Cerebellar cortex (tissue), 1 donor: ENCODE measurements around the gene RBM14.
"Not testable (repeated sequence)": the region's sequence is repeated elsewhere in the genome, so short reads cannot be mapped to it uniquely, and the experiment has no call there.

ENCODE experiments used
- DNase-seq: peaks from one replicate; pipeline ENCODE4 v3.0.0-alpha.2; 2015; ENCODE audit warnings: low spot score

The RBM14 gene

DNA sequence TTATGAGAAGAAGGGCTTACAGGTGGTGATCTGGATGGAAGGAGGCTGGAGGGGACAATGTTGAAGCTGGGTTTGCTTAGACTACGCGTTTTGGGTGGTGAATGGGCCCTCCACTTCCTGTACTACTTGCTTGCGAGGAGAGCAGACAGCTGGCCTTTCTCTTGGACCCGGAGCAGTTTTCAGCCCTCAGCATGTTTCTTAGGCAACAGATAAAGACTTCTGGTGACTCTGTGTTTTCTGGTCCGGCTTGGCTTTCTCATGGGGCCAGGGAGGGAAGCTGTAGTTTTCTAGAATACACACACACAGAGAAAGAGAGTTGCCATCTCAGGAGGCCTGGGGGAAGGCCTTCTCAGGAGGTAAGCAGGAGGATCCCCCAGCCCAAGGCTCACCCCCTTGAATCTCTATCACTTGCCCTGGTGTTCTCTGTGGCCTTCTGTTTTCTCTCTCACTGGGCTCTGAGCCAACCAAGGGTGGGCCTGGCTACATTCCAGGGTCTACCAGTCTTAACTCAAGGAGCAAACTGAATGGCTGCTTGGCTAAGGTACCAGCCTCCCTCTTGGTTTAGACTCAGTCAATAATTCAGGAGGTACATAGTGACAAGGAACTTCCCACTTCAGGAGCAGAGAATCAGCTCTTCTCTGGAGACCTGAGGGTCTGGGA, 21.1 kb upstream of the RBM14 start:
- no peak for DNase-seq

DNA sequence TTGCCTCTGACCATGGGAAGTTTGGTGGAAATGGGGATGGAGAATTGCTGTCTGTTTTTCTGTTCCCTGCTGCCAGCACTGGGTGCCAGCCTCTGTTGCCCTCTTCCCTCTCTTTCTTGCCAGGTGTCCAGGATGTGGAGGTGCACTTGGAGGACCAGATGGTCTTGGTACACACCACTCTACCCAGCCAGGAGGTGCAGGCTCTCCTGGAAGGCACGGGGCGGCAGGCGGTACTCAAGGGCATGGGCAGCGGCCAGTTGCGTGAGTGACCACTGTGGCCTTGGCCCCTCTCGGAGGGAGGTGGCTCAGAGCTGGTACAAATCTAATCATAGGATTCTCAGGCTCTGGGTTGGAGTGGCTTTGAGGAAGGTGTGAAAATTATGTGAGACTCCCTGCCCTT, 17.4 kb upstream of the RBM14 start:
- DNase-seq = peak; percentile 53

DNA sequence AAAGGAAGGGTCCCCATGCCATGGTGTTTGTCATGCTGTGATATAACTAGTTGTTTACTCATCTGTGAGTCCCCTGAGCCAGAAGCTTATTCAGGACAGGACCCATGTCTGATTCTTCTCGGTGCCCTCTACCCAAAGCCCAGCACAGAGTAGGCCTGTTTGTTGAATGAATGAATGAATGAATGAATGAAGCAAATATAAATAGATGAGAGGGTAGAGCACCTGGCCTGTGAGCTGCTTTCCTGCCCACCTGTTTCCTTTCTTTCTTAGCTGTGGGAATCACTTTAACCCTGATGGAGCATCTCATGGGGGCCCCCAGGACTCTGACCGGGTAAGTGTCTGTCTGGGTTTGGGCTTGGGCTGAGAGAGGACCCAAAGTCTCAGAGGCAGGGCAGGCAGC, 16.2 kb upstream of the RBM14 start:
- no peak for DNase-seq

DNA sequence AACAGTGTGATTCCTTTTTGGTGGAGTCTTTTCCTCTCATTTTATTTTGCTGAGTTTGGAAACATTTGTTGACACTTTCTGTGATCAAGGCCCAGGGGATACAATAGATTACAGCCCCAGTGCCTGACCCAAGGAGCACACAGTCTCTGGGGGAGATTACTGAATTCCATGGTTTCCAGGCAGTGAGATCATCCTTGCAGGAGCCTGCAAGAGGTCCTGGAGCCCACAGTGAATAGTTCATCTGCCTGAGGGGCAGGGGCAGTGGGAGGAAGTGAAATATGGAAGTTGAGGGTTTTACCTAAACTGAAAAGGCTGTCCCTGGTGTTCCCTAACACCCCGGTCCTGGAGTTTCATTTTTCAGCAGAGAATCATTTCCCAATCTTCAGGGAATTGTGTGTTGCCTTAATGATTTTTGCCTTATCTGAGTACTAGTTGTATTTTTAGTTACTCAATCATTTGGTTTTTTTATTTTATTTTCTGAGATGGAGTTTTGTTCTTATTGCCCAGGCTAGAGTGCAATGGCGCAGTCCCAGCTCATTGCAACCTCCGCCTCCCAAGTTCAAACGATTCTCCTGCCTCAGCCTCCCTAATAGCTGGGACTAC, 15.7 kb upstream of the RBM14 start:
- no peak for DNase-seq

DNA sequence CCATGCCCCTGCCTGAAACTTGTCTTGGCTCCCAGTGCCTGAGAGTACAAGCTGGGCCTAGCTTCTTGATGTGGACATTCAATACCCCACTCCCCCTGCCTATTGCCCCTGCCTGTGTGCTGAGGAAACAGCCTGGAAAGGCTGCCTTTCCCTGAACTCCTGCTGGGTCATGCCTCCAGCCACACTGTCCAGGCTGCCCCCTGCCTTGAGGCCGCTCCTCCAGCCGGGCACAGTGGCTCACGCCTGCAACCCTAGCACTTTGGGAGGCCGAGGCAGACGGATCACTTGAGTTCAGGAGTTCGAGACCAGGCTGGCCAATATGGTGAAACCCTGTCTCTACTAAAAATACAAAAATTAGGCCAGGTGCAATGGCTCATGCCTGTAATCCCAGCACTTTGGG, 13.4 kb upstream of the RBM14 start:
- DNase-seq = no peak

DNA sequence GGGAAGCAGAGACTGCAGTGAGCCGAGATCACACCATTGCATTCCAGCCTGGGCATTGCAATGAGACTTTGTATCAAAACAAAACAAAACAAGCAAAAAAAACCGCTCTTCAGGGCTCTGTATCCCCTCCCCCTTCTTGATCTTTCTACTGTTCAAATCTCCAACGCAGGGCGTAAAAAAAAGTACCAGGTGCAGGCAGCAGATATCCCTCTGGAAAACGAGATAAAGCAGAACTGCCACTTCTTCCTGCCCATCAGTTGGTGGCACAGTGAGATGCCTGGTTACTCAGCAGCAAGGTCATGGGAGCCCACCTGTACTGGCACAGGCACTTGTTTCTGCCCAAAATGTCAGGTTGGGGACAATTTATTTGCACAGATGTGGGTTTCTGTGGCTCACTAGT, 12.3 kb upstream of the RBM14 start:
- DNase-seq = no peak

DNA sequence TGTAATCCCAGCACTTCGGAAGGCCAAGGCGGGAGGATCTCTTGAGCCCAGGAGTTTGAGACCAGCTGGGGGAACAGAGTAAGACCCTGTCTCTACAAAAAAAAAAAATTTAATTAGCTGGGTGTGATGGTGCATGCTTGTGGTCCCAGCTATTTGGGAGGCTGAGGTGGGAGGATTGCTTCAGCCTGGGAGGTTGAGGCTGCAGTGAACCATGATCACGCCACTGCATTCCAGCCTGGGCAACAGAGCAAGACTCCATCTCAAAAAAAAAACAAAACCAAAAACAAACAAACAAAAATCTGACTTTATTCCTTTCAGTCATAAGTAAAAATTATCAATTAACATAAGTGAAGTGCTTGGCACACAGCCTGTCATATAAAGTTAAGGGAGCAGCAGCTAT, 9.8 kb upstream of the RBM14 start:
- DNase-seq = not testable (repeated sequence)

DNA sequence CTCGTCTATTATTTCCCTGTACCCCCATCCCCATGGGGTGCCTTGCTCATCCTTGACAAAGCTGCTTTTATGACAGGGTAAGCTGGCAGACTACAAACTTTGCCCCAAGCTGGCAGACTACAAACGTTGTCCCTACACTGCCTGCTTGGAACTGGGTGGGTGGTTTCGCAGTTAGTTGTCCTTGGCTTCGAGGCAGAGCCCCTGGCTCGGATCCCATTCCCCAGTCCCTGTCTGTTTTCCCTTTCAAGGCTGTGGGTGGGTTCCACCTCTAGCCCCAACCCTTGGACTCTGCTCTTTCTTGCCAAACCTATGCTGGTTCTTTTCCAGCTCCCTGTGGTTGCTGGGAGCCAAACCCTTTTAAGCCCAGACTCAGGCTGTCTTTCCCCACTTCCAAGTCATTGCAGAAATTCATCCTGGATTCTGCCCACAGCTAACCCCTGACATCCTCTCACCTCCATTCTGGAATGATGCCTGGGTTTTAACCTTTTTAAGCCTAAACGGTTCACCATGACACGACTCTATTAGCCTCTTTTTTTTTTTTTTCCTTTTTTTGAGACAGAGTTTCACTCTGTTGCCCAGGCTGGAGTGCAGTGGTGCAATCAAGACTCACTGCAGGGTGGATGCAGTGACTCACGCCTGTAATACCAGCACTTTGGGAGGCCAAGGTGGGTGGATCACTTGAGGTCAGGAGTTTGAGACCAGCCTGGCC, 9.2 kb upstream of the RBM14 start:
- DNase-seq = peak; percentile 60

DNA sequence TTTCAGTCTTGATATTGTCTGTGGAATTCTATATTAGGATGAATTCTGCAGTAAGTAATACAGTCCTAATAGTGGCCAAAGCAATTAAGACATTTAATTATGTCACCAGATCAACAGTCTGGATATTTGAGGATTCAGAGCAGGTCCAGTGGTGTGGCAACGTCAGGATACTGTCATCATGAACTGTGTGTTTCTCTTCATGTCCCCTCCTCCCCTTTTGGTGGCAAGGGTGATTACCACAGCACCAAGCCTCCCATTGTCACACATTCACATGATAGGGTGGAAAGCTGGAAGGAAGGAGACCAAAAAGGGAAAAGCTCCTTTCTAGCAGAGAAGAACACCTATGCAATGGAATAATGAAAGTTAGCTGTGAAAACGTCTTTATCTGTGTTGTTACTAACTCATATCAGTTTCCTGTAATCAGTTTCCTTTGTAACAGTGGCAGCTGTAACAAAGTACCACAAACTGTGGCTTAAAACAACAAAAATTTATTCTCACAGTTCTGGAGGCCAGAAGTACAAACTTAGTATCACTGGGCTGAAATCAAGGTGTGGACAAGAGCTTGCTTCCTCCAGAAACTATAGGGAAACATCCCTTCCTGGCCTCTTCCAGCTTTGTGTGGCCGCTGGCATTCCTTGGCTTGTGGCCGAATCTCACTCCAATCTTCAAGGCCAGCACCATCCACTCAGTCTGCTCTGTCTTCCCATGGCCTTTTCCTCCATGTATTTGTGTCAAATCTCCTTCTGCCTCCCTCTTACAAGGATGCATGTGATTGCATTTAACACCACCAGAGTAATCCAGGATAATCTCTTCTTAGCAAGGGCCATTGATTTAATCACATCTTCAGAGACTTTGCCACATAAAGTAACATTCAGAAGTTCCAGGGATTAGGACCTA, 6.5 kb upstream of the RBM14 start:
- DNase-seq = no peak

DNA sequence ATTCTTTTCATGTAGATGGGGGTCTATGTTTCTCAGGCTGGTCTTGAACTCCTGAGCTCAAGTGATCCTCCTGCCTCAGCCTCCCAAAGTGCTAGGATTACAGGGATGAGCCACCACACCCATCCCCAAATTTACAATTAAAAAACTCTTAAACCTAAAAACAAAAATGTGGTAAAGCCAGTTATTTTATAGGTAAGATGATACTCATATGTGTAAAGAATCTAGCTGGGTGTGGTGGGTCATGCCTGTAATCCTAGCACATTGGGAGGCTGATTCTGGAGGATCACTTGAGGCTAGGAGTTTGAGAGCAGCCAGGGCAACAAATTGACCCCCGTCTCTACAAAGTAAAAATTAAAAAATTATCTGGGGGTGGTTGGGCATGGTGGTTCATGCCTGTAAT, 4.0 kb upstream of the RBM14 start:
- no peak for DNase-seq

DNA sequence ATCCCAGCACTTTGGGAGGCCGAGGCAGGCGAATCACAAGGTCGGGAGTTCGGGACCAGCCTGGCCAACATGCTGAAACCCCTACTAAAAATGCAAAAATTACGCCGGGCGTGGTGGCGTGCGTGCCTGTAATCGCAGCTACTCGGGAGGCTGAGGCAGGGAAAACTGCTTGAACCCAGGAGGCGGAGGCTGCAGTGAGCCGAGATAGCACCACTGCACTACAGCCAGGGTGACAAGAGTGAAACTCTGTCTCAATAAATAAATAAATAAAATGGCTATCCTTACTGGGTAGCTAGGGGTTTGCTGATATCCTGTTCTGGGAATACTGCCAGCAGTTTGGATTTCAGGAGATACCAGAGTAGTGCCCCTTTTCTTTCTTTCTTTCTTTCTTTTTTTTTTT, 2.4 kb upstream of the RBM14 start:
- DNase-seq = no peak

DNA sequence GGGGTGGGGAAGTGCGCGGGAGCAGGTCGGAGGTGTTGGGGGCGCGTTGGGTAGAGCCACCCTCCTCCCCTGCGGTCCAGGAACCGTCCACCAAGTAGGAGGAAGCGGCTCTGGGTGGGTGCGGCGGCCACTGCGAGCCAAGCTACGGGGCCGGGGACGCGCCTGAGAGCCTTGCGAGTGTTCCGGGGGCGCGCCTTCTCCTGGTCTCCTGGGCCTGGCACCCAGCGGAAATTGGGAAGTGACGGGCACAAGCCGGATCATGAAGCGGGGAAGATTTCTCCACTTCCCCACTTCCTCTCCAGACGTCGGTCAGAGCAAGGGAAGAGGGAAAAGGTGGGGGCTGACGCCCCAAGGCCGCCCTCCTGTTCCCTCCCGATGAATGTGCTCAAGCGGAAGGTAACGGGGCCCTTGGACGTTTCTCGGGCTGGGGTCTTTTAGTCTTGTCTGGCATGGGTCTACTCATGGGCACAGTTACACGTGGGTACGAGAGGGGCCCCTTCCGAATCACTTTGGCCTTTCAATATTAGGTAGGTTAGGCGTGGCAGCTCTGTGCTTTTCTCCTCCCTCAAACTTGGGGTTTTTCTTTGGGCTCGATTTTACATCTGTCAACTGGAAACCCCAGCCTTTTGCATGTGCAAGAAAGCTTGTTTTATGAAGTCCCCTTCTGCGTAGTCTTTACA, 865 bp downstream of the RBM14 start:
- no peak for DNase-seq

DNA sequence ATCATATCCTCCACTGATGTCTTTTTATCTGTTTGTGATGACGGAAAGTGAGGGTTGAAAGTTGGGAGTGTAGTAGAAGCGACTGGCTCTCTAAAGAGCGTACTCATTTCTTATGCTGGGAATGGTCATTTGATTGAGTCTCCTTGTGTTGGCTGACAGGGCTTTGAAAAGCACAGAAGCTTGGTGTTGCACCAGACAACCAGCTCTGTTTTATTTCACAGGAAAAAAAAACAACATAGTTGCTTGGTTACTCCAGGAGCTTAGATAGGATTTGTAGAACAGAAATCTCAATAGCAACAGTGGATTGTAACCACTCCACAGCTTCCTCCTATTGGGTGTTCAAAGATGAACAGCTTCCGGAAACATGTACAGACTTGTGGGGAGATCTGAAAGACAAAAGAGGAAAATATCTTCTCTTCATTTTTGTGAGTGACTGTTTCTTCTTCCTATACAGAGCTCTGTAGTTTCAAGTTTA, 2.7 kb downstream of the RBM14 start:
- no peak for DNase-seq

DNA sequence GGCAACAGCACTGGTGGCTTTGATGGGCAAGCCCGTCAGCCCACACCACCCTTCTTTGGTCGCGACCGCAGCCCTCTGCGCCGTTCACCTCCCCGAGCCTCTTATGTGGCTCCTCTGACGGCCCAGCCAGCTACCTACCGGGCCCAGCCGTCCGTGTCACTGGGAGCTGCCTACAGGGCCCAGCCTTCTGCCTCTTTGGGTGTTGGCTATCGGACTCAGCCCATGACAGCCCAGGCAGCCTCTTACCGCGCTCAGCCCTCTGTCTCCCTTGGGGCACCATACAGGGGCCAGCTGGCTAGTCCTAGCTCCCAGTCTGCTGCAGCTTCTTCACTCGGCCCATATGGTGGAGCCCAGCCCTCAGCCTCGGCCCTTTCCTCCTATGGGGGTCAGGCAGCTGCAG, 8.0 kb downstream of the RBM14 start:
- no peak for DNase-seq

DNA sequence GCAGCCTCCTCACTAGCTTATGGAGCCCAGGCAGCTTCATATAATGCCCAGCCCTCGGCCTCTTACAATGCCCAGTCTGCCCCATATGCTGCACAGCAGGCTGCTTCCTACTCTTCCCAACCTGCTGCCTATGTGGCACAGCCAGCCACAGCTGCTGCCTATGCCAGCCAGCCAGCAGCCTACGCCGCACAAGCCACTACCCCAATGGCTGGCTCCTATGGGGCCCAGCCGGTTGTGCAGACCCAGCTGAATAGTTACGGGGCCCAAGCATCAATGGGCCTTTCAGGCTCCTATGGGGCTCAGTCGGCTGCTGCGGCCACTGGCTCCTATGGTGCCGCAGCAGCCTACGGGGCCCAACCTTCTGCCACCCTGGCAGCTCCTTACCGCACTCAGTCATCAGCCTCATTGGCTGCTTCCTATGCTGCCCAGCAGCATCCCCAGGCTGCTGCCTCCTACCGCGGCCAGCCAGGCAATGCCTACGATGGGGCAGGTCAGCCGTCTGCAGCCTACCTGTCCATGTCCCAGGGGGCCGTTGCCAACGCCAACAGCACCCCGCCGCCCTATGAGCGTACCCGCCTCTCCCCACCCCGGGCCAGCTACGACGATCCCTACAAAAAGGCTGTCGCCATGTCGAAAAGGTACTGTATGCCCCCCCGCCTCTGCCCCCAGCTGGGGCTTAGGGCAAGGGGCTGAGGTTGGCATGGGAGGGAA, 8.8 kb downstream of the RBM14 start:
- peak; percentile 76 for DNase-seq

DNA sequence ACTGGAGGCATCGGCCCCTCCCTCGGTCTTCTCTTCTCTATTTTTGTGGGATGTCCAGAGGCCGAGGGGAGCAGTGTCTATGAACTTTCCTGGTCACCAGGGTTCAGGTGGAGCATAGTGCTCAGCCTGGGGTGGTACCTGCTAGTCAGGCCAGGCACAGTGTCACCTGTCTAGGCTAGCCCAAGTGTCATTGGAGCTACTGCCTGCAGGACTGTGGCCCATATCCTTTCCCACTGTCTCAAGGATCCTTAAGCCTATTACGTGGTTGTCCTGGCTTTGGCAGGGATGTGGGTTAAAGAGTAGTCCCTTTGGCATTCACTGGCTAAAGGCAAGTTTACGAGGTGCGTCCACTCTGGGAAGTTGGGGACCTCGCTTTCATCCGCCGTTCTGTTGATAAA, 9.3 kb downstream of the RBM14 start:
- no peak for DNase-seq

DNA sequence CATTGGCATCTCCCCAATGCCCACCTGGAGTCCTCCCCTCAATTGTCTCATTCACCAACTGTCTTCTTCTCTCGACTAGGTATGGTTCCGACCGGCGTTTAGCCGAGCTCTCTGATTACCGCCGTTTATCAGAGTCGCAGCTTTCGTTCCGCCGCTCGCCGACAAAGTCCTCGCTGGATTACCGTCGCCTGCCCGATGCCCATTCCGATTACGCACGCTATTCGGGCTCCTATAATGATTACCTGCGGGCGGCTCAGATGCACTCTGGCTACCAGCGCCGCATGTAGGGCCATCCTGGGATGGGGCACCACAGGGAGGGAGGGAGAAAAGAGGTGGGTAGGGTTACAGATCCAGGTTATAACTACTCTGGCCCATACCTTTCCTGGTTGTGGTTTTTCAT, 10.0 kb downstream of the RBM14 start:
- no peak for DNase-seq

DNA sequence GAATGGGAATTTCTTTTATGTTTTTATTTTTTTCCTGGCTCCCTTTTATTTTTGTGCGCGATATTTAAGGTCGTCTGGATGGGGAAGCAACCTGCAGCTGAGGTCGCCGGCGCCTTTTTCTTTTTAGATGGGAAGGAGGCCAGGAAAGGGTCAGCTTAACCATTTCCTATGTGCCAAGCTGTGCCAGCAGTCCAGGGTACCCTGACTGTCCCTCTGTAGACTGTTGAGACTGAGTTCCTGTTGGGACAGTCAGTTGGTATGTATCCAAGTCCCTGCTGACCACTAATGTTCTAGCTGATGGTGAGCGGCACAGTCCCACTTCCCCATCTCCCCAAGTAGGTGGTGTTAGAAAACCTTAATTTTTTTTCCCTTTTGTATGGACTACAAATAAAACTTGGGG, 10.5 kb downstream of the RBM14 start:
- no peak for DNase-seq

DNA sequence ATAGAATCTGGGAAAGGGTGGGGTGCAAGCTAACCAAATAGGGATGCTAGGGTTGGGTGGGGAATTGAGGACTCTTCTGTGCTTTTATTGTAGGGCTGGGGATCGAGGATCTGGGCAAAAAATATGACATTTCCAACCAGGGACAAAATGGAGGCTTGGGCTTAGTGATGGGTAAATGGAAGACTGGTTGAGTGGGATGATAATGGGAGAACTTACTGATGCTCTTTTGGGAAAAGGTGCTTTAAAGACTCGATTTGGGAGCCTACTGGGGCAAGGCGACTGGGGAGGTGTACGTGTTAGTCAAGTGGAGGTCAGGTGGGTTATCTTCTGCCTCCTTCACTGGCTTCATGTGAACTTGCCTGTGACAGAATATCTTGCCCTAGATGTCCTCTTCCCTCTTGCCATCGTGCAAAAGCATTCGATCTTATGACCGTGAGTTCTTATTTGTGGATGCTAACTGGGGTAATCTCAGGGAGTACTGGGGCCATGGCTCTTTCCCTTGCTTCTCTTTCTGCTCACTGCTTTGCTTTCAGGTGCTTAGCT, 11.7 kb downstream of the RBM14 start:
- DNase-seq = no peak

DNA sequence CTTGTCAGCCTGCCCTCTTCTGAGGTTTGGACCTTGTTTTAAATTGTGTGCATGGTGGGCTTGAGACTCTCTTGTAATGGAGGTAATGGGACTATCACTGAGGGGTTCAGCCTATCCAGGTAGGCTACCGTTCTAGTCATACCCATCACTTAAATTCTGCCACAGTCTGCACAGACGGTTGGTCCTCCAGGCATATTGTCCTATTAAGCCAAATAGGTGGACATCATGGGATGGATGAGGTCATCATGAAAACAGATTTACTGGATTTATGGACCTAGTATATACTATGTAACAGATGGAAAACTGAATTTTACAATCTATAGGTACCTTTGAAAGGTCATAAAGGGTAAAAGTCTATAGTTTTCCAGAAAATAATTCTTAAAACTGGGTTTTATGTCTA, 12.9 kb downstream of the RBM14 start:
- no peak for DNase-seq

DNA sequence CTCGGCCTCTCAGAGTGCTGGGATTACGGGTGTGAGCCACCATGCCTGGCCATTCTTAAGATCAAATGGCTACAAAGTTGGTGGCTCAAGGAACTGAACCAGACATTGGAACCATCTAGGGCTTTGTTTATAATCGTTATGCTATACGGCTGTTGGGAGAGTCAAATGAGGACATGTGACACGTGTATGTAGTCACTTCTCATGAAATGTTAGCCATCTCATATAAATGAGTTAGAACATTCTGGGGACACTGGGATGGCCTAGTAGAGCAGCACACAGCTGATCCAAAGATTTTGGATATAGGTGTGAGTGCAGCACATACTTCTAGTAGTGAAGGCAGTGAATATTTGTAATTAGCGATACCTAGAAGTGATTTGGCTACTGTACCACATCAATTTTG, 15.5 kb downstream of the RBM14 start:
- DNase-seq = no peak
